ENCODE measurements around the gene RIMS4. TPM values are rescaled to one million over a fixed set of nuclear protein-coding genes. Genes with fewer than 3 reads are reported as not detected.

Gene RIMS4
- total and polyA plus RNA-seq, 9 of the 15 experiments (the other 6 are each of a cell fraction or from before 2014, with no cell fraction given) = 0.04 TPM; not detected in 8

- Histone ChIP-seq H3K4me2 (ENCODE audit: insufficient read depth, low read length) (no peak overlapping the region), H4K20me1 (replicated peaks; ENCODE audit: control insufficient read depth, insufficient read depth, low read length) (no peaks in the 10 kb centered on the region; the same call in none of the 2 replicates), H2AFZ (ENCODE audit: low read depth, low read length) (no peak overlapping the region), H3K4me1 (replicated peaks in 1 of 2; ENCODE audit: control insufficient read depth in 2 of 2, insufficient read depth in 2 of 2, low read length in 2 of 2) (peaks cover 0 to 7% of the 10 kb centered on the region in 2 experiments; a peak in 1 of 5 replicates), H3K9me1 (ENCODE audit: control insufficient read depth, insufficient read depth, low read length) (no peaks in the 10 kb centered on the region), H3K27me3 (ENCODE audit: control insufficient read depth in 2 of 2, insufficient read depth in 2 of 2, low read length in 2 of 2) (peaks cover 12 to 84% of the 10 kb centered on the region in 2 experiments; a peak in 4 of 5 replicates), H3K36me3 (ENCODE audit: control insufficient read depth, insufficient read depth, low read length) (no peaks in the 10 kb centered on the region), H3K9me3 (replicated peaks; ENCODE audit: control insufficient read depth, insufficient read depth, low read depth, low read length) (no peaks in the 10 kb centered on the region), H3K9ac (ENCODE audit: insufficient read depth in 1 of 2, low read depth in 2 of 2, low read length in 2 of 2) (no peak overlapping the region), H3K79me2 (ENCODE audit: control insufficient read depth, insufficient read depth, low read length) (no peaks in the 10 kb centered on the region), H3K4me3 (no peak overlapping the region), H3K27ac (ENCODE audit: extremely low read depth, low read depth, low read length) (no peak overlapping the region)
- DNase-seq (ENCODE audit: extremely low read depth in 1 of 4, low spot score in 3 of 4) (no peak), ATAC-seq (no peak), FAIRE-seq (no peak)
- under 1% methylated on average over 10 of the region's 10 CpGs for WGBS (ENCODE audit: insufficient coverage, low coverage, missing lambda C conversion rate)
- ChIA-PET CTCF (ENCODE audit: low intra/inter-chr PET ratio) (no interaction called here), POLR2A (interaction anchor here (0.6 to 2.5 kb wide), 4 partner anchors 10 to 962 kb away, joined by 3 to 6 read pairs (median 3); no protein-coding TSS in a partner anchor)
- in situ Hi-C loops (cut with MboI) = no loop called here
- no TSS peak for BruUV-seq (replicated peaks)
- intact Hi-C loops (cut with micrococcal nuclease) = no loop called here
- TF ChIP-seq POLR3G (IDR thresholded peaks at IDR 0.05; ENCODE audit: extremely low read depth, insufficient read length, insufficient replicate concordance) = no peak
- TF ChIP-seq ZEB2 (IDR thresholded peaks at IDR 0.05) = no peak
- TF ChIP-seq ZNF780A (CRISPR knock-in tag; IDR thresholded peaks at IDR 0.05) = no peak
- TF ChIP-seq, protein P1, sequence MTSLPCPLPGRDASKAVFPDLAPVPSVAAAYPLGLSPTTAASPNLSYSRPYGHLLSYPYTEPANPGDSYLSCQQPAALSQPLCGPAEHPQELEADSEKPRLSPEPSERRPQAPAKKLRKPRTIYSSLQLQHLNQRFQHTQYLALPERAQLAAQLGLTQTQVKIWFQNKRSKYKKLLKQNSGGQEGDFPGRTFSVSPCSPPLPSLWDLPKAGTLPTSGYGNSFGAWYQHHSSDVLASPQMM (CRISPR knock-in tag; IDR thresholded peaks at IDR 0.05) = no peak
- no peak for TF ChIP-seq ZNF23 (CRISPR knock-in tag; IDR thresholded peaks at IDR 0.05)
- TF ChIP-seq, protein P2, sequence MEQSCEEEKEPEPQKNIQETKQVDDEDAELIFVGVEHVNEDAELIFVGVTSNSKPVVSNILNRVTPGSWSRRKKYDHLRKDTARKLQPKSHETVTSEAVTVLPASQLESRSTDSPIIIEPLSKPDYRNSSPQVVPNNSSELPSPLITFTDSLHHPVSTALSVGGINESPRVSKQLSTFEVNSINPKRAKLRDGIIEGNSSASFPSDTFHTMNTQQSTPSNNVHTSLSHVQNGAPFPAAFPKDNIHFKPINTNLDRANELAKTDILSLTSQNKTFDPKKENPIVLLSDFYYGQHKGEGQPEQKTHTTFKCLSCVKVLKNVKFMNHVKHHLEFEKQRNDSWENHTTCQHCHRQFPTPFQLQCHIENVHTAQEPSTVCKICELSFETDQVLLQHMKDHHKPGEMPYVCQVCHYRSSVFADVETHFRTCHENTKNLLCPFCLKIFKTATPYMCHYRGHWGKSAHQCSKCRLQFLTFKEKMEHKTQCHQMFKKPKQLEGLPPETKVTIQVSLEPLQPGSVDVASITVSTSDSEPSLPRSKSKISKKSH (CRISPR knock-in tag; IDR thresholded peaks at IDR 0.05) = no peak
- no peak for TF ChIP-seq NFE2L1 (tag; IDR thresholded peaks at IDR 0.05; ENCODE audit: borderline replicate concordance, low read depth)
- no peak for TF ChIP-seq NFYB (IDR thresholded peaks at IDR 0.05; ENCODE audit: extremely low read depth, insufficient read length)
- no peak for TF ChIP-seq WHSC1 (IDR thresholded peaks at IDR 0.05; ENCODE audit: low read length)
- no peak for TF ChIP-seq MIER1 (IDR thresholded peaks at IDR 0.05; ENCODE audit: low read depth)
- TF ChIP-seq MYC (IDR thresholded peaks at IDR 0.05; ENCODE audit: low read depth, low read length) = no peak
- no peak for TF ChIP-seq MYC (CRISPR knock-in tag; IDR thresholded peaks at IDR 0.05; ENCODE audit: borderline replicate concordance, low read depth)
- no peak for TF ChIP-seq RBM17 (IDR thresholded peaks at IDR 0.05; ENCODE audit: borderline replicate concordance, low read depth, low read length)
- no peak for TF ChIP-seq TAF7 (tag; IDR thresholded peaks at IDR 0.05)
- no peak for TF ChIP-seq ZBTB8A (IDR thresholded peaks at IDR 0.05; ENCODE audit: partially characterized antibody)
- no peak for TF ChIP-seq PCBP1 (IDR thresholded peaks at IDR 0.05; ENCODE audit: low read depth, low read length, poor library complexity, severe bottlenecking)
- TF ChIP-seq PYGO2 (tag; IDR thresholded peaks at IDR 0.05) = no peak
These were observed 51.9 kb downstream of the RIMS4 start for GRCh38 chr20:44758247-44759101.
